COR-L47 (cell line): ENCODE results near the gene CTRB2.
"Not testable (repeated sequence)": the region's sequence is repeated elsewhere in the genome, so short reads cannot be mapped to it uniquely, and the experiment has no call there.

Source experiments
- DNase-seq: peaks from one replicate; lab custom pipeline; 2025; lab: John Stamatoyannopoulos, UW

CTRB2 gene

GRCh38 chr16:75227361-75228142, 20.6 kb upstream of the CTRB2 start:
- DNase-seq: no peak

DNA sequence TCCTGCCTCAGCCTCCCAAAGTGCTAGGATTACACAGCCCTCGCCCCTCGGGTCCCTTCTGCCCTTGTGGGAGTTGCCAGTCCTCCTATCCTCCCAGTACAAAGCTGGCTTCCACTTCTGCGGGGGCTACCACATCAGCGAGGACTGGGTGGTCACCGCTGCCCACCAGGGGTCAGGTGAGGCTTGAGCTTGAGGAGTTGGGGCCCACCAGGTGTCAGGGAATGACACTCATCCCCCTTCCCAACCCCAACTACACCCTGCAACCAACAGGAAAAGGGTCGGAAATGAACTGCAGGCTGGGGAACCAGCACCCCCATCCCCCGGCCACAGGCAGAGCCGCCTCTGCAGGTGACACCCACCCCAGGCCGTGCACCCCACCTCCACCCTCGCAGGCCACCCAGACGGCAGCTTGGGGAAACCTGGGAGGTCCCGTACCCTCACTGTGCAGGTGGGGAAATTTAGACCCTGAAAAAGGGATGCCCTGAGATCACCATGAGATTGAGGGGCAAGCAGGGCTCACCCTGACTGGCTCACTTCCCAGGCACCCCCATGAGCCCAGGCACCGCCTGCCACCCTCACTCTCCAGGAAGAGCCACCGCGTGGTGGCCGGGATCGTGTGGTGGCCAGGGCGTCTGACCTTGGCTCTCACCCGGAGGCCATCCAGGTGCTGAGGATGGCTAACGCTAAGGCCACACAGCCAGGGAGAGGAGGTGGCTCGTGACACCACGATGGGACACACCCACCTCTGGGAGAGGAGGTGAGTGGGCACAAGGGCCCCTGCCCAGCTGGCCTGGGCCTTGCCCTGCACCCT, 19.8 kb upstream of the CTRB2 start:
- DNase-seq: no peak

DNA sequence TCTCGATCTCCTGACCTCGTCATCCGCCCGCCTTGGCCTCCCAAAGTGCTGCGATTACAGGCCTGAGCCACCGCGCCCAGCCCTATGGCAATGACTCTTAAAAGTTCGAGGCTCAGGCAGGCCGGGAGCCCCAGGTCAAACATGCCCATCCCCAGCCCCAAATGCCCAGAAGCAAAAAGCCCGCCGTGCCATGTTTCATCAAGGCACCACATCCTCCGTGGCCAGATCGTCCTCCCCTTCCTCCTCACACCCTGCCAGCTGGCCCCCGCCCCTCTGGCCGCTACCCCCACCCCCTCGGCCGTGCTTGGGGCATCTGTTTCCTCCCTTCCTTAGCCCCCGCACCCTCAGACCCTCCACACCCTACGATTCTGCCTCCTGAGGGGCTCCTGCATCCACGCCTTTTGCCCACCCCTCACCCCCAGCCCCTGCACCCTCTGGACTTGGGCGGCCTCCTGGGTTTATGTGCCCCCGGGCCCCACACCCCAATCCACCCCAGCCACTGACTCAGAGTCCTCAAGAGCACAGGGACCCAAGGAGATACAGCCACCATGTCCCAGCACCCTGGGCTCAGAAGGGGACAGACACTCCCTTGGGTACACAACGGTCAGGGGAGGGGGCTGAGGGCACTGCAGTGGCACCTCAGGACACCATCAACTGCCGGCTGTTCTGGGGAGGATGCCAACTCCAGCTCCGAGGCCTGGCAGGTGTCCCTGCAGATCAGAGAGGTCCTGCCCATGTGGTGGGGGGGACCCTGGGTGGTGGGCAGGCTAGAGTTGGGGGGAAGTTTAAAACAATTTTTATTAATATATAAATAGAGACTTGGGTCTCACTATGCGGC, 18.9 kb upstream of the CTRB2 start:
- DNase-seq: no peak

DNA sequence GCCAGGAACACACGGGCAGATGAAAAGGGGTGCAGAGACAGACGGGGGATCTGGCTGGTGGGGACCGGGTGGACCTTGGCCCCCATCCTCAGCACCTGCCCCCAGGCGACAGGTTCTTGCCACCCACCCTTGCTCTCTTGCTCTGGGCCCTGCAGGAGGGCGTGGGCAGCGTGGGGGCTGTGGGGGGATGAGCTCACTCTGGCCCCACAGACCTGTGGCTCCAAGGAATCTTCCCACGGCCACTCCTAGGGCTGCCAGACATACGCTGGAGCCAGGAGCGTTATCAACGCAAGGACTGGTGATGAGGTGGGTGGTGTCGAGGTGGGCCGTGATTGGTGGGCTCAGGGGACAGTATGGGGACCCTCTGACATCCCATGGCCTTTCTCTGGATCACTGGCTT, 18.1 kb upstream of the CTRB2 start:
- DNase-seq: no peak

DNA sequence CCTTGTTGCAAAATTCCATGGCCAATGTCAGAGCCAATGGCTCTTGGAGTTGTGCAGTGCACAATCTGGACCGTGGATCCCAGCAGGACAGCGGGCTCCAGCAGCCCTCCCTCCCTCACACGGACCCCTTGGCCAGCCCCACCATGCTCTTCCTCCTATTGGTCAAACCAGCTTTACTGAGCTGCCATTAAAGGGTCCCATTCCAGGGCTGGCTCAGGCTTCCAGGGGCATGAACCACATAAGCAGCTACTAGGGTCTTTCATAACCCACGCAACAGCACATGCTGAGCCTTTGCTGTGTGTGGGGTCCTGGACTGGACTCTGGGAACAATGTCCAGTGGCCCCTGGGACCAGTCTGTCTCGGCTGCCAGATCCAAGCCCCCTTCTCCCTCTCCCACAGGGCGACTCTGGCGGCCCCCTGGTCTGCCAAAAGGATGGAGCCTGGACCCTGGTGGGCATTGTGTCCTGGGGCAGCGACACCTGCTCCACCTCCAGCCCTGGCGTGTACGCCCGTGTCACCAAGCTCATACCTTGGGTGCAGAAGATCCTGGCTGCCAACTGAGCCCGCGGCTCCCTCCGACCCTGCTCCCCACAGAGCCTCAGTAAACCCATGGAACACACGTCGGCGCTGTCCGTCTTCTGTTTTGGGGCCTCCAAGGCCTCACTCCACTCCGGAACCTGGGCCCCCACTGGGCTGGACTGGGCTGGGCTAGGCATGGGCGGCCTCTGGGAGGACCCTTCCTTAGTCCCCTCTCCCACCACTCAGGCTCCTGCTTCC, 17.5 kb upstream of the CTRB2 start:
- no peak for DNase-seq

- DNase-seq: not testable (repeated sequence)
These were observed 16.2 kb upstream of the CTRB2 start for GRCh38 chr16:75223129-75223528.

- DNase-seq: no peak
These were observed 15.4 kb upstream of the CTRB2 start for GRCh38 chr16:75222271-75222783.

- DNase-seq: no peak
These were observed 12.9 kb upstream of the CTRB2 start for GRCh38 chr16:75219838-75220237.

GRCh38 chr16:75219088-75219487, 12.1 kb upstream of the CTRB2 start:
- no peak for DNase-seq

DNA sequence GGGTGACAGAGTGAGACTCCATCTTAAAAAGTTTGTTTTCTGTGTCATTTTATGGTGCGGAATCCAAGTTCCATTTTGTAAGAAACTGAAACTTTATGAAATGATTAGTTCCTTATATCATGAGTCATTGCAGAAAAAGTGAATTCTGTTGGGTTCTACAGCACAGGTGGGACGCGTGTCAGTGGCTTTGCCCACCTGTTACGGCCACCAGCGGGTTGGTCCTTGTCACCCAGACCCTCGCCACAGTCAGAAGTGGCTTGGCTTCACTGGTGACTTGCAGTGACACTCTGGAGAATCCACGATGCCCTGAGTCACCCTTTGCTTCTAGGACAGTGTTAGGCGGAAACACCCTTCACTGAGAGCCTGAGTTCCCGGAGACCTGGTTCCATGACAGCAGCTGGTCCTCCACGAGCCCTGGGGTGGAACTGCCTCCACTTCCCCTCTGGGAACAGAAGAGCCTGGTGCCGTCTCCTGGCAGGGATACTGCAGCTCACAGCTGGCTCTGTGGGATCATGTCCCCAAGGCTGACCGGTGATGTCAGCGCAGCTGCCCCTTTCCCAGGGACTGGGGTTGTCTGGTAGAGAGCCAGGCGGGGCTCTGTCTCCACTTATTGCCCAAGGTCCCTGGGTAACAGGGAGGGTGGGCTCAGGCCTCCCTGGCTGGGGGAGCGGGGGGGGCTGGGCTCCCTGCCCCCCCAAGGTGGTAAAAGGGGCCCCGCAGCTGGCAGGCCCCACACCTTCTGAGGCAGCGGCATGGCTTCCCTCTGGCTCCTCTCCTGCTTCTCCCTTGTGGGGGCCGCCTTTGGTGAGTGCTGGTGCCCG, 11.5 kb upstream of the CTRB2 start, which contains the start of gene CTRB1:
CTRB1 (plus strand) TSS at position 733 of the 821 bp plus-strand sequence; CDS start at position 753, 20 bp downstream.
- DNase-seq: no peak

GRCh38 chr16:75217389-75217851, 10.5 kb upstream of the CTRB2 start:
- DNase-seq: no peak

DNA sequence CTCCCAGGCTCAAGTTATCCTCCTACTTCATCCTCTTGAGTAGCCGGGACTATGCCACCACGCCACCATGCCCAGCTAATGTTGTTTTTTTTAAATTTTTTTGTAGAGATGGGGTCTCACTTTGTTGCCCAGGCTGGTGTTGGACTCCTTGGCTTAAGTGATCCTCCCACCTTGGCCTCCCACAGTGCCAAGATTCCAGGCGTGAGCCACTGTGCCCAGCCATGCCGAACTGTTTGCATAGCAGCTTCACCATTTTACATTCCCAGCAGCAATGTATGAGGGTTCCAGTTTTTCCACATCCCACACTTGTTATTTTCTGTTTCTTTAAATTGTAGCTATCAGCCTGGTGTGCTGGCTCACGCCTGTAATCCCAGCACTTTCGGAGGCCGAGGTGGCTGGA, 9.6 kb upstream of the CTRB2 start:
- no peak for DNase-seq

DNA sequence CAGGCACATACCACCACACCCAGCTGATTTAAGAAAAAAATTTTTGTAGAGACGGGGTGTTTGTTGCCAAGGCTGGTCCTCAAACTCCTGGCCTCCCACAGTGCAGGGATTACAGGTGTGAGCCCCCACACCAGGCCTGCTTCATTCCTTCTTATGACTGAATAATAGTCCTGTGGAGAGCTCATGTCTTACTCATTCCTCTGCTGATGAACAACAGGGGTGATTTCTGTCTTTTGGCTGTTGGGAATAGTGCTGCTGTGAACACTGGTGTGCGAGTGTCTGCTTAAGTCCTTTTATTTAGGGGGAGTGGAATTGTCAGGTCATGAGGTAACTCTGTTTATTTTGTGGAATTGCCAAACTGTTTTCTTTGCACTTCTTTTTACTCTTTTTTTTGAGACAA, 9.2 kb upstream of the CTRB2 start:
- DNase-seq: no peak

GRCh38 chr16:75211286-75211685, 4.3 kb upstream of the CTRB2 start:
- DNase-seq: not testable (repeated sequence)

DNA sequence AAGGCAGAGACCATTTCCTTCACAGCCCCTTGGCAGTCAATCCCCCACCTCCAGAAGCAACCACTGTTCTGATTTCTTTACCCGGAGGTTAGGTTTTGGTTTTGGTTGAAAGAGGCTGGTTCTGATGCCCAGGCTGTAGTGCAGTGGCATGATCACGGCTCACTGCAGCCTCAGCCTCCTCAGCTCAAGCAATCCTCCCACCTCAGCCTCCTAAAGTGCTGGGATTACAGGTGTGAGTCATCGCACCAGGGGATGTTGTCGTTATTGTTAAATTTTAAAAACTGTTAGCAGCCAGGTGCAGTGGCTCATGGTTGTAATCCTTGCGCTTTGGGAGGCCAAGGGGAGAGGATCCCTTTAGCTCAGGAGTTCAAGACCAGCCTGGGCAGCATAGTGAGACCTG, 3.0 kb upstream of the CTRB2 start:
- no peak for DNase-seq

GRCh38 chr16:75209514-75209913, 2.6 kb upstream of the CTRB2 start:
- not testable (repeated sequence) for DNase-seq

GRCh38 chr16:75208861-75209505, 2.0 kb upstream of the CTRB2 start:
- no peak for DNase-seq

- DNase-seq: no peak
These were observed 1.4 kb upstream of the CTRB2 start for GRCh38 chr16:75208242-75208825.

- DNase-seq: no peak
These were observed 870 bp upstream of the CTRB2 start for GRCh38 chr16:75207831-75208230.
